Measurements from ENCODE around the gene GNS. TPM values are rescaled to one million over a fixed set of nuclear protein-coding genes. Genes with fewer than 3 reads are reported as not detected.

The GNS gene
- total RNA-seq, 2 donors from 2014 or later = 18.9 to 43.7 TPM

GRCh38 chr12:64716371-64716770, 42.8 kb downstream of the GNS start:
- Mint-ChIP-seq H3K27me3 (no peaks in the 10 kb centered on the region), H3K4me3 (peak overlapping the region; percentile 77), H3K27ac (peak overlapping the region; percentile 90 to 94), H3K36me3 (peaks cover 28% of the 10 kb centered on the region), H3K9me3 (no peaks in the 10 kb centered on the region), H3K4me1 (ENCODE audit: low read depth in 2 of 2) (peaks cover 43 to 56% of the 10 kb centered on the region in 2 donors)
- DNase-seq (ENCODE audit: low spot score) = no peak
- ATAC-seq = no peak

DNA sequence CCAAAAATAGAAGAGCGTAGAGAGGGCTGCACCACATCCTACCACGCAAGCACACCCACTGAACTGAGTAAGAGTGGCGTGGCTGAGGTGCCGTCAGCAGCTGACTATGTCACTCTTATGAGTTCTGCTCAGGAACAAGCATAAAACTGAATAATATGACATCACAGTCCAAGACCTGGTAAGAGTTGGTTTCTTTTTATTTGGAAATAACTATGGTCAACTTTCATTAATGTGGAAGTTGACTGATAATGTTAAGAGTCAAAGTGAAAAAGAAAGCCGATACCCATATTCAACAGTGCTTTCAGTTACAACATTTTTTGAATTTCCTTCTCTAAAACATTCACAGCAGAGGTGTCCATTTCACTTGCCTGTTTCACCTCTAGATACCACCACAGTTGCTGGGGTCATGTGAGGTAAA, 44.6 kb downstream of the GNS start:
- H3K27me3 Mint-ChIP-seq = no peaks in the 10 kb centered on the region
- H3K4me1 Mint-ChIP-seq (ENCODE audit: low read depth in 2 of 2) = peaks cover 43 to 52% of the 10 kb centered on the region in 2 donors
- no peaks in the 10 kb centered on the region for H3K9me3 Mint-ChIP-seq
- H3K27ac Mint-ChIP-seq = peak overlapping the region; percentile 90 to 94
- peak; percentile 93 to 94 for ATAC-seq
- H3K4me3 Mint-ChIP-seq = peak overlapping the region; percentile 77
- peaks cover 18% of the 10 kb centered on the region for H3K36me3 Mint-ChIP-seq
- DNase-seq (ENCODE audit: low spot score) = peak; percentile 69

DNA sequence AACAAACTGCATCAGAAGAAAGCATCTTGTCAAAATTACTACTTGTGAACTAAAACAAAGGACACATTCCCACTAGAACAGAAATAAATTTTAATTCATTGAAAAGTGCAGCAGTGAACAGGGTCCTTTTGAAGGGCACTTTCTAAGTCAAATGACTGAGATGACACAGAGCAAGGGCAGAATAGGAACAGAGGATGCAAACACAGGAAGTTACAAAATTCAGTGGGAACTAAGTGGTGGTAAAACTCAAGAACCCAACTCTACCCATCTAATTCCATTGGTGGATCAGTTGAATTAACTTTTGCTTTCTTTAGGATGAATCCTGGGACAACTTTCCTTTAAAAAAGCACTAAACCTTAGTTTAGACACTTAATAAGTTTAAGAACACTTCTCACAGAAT, 45.8 kb downstream of the GNS start:
- no peak for DNase-seq (ENCODE audit: low spot score)
- peak overlapping the region; percentile 65 for H3K4me3 Mint-ChIP-seq
- H3K27me3 Mint-ChIP-seq = no peaks in the 10 kb centered on the region
- H3K4me1 Mint-ChIP-seq (ENCODE audit: low read depth in 2 of 2) = peaks cover 43 to 50% of the 10 kb centered on the region in 2 donors
- peak overlapping the region; percentile 90 to 94 for H3K27ac Mint-ChIP-seq
- no peak for ATAC-seq
- no peaks in the 10 kb centered on the region for H3K9me3 Mint-ChIP-seq
- peaks cover 14% of the 10 kb centered on the region for H3K36me3 Mint-ChIP-seq

GRCh38 chr12:64709429-64709828, 49.8 kb downstream of the GNS start:
- ATAC-seq (no peak), DNase-seq (ENCODE audit: low spot score) (no peak)
- Mint-ChIP-seq H3K27me3 (no peaks in the 10 kb centered on the region), H3K4me3 (no peak overlapping the region), H3K4me1 (ENCODE audit: low read depth in 2 of 2) (peaks cover 17 to 18% of the 10 kb centered on the region in 2 donors), H3K9me3 (no peaks in the 10 kb centered on the region), H3K27ac (no peak overlapping the region), H3K36me3 (no peaks in the 10 kb centered on the region)

DNA sequence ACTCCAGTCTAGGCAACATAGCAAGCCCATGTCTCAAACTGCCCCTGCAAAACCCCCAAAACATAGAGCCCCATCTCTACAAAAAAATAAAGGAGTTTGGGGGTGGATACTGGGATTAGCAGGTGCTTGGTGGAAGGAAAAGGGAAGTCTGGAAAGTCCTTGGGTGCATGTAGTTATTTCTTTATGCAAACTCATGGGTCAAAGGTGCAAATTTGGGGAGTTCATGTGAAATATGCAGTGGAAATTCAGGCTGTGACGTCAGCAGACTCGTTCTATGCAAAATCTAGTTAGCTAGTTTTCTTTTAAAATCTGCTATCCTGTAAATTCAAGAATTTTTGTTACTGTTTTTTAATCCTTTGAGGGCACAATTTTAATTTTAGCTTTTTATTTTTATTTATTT, 51.3 kb downstream of the GNS start:
- no peaks in the 10 kb centered on the region for H3K9me3 Mint-ChIP-seq
- peaks cover 2 to 3% of the 10 kb centered on the region in 2 donors for H3K4me1 Mint-ChIP-seq (ENCODE audit: low read depth in 2 of 2)
- H3K27me3 Mint-ChIP-seq = no peaks in the 10 kb centered on the region
- no peak for DNase-seq (ENCODE audit: low spot score)
- H3K36me3 Mint-ChIP-seq = no peaks in the 10 kb centered on the region
- no peak overlapping the region for H3K27ac Mint-ChIP-seq
- no peak for ATAC-seq
- H3K4me3 Mint-ChIP-seq = no peak overlapping the region

- DNase-seq (ENCODE audit: low spot score) (no peak), ATAC-seq (no peak)
- Mint-ChIP-seq H3K4me3 (no peak overlapping the region), H3K9me3 (no peaks in the 10 kb centered on the region), H3K27me3 (no peaks in the 10 kb centered on the region), H3K4me1 (ENCODE audit: low read depth in 2 of 2) (peaks cover 0 to 2% of the 10 kb centered on the region in 2 donors), H3K27ac (no peak overlapping the region), H3K36me3 (no peaks in the 10 kb centered on the region)
These were observed 51.8 kb downstream of the GNS start for GRCh38 chr12:64707362-64707761.

DNA sequence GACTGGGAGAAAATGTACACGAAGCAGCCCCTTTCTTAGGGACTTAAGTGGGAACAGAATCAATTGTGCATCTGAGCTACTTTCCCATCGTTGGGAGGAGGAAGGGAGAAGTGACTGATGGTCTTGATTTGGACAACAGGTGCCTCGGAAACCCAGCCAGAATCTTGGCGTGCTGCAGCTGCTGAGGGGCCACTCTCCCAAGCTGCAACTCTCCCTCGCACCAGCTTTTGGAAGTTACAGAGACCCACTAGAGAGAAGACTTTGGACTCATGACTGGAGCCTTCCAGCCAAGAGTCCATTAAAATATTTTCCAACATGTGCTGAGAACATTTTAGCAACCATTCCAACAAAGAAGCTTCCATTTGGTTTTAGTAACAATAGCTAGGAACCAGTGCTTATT, 52.3 kb downstream of the GNS start:
- DNase-seq (ENCODE audit: low spot score) (no peak), ATAC-seq (no peak)
- Mint-ChIP-seq H3K27ac (peak overlapping the region in 1 of 2 donors; percentile 52), H3K4me3 (no peak overlapping the region), H3K4me1 (ENCODE audit: low read depth in 2 of 2) (peaks cover 0 to 7% of the 10 kb centered on the region in 2 donors), H3K9me3 (no peaks in the 10 kb centered on the region), H3K27me3 (no peaks in the 10 kb centered on the region), H3K36me3 (no peaks in the 10 kb centered on the region)

- H3K4me1 Mint-ChIP-seq (ENCODE audit: low read depth in 2 of 2) = peaks cover 2 to 10% of the 10 kb centered on the region in 2 donors
- no peak overlapping the region for H3K4me3 Mint-ChIP-seq
- no peaks in the 10 kb centered on the region for H3K9me3 Mint-ChIP-seq
- peak overlapping the region in 1 of 2 donors; percentile 52 for H3K27ac Mint-ChIP-seq
- no peaks in the 10 kb centered on the region for H3K36me3 Mint-ChIP-seq
- no peaks in the 10 kb centered on the region for H3K27me3 Mint-ChIP-seq
- no peak for ATAC-seq
- no peak for DNase-seq (ENCODE audit: low spot score)
These were observed 52.9 kb downstream of the GNS start for GRCh38 chr12:64706306-64706705.

GRCh38 chr12:64701283-64701682, 57.9 kb downstream of the GNS start:
- H3K27me3 Mint-ChIP-seq = no peaks in the 10 kb centered on the region
- peak overlapping the region; percentile 79 to 90 for H3K27ac Mint-ChIP-seq
- no peak for ATAC-seq

DNA sequence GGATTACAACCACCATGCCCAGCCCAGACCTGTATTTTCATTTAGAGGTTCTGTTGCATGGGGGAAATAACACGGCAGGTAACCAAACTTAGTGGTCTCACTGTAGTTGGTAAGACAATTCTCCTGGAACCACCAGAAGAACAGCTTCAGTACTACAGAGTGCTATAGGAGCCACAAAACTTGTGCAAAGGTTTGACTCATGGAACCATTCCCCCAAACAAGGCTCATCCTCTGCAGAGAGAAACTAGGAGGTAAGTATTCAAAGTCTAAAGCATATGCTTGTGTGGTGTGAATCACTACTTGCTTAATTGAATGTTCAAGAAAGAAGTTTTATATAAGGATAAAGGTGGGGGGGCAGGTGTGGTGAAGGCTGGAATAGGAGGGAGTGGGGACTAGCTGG, 58.7 kb downstream of the GNS start:
- DNase-seq (ENCODE audit: low spot score) = no peak
- Mint-ChIP-seq H3K9me3 (no peaks in the 10 kb centered on the region), H3K27ac (peak overlapping the region; percentile 79 to 90), H3K4me3 (peak overlapping the region; percentile 70), H3K27me3 (no peaks in the 10 kb centered on the region), H3K36me3 (peaks cover 8% of the 10 kb centered on the region), H3K4me1 (ENCODE audit: low read depth in 2 of 2) (peaks cover 30 to 35% of the 10 kb centered on the region in 2 donors)
- peak; percentile 54 to 59 for ATAC-seq

More at GRCh38 chr12:64701283-64701682, 57.9 kb downstream of the GNS start:
- H3K36me3 Mint-ChIP-seq = peaks cover 8% of the 10 kb centered on the region
- H3K9me3 Mint-ChIP-seq = no peaks in the 10 kb centered on the region
- DNase-seq (ENCODE audit: low spot score) = no peak
- H3K4me1 Mint-ChIP-seq (ENCODE audit: low read depth in 2 of 2) = peaks cover 31 to 34% of the 10 kb centered on the region in 2 donors
- H3K4me3 Mint-ChIP-seq = peak overlapping the region; percentile 70

- H3K27ac Mint-ChIP-seq = peak overlapping the region; percentile 79 to 90
- DNase-seq (ENCODE audit: low spot score) (peak; percentile 73), ATAC-seq (peak; percentile 81 to 92)
- H3K27me3 Mint-ChIP-seq = no peaks in the 10 kb centered on the region
- H3K36me3 Mint-ChIP-seq = peaks cover 14% of the 10 kb centered on the region
- no peaks in the 10 kb centered on the region for H3K9me3 Mint-ChIP-seq
- H3K4me1 Mint-ChIP-seq (ENCODE audit: low read depth in 2 of 2) = peaks cover 35 to 42% of the 10 kb centered on the region in 2 donors
- H3K4me3 Mint-ChIP-seq = peak overlapping the region; percentile 70
These were observed 59.6 kb downstream of the GNS start for GRCh38 chr12:64699504-64700115.

GRCh38 chr12:64696080-64696741, 63.0 kb downstream of the GNS start:
- H3K36me3 Mint-ChIP-seq = peaks cover 28% of the 10 kb centered on the region
- no peak for DNase-seq (ENCODE audit: low spot score)

GRCh38 chr12:64695550-64695949, 63.7 kb downstream of the GNS start:
- DNase-seq (ENCODE audit: low spot score) (no peak), ATAC-seq (no peak)
- Mint-ChIP-seq H3K4me1 (ENCODE audit: low read depth in 2 of 2) (peaks cover 40 to 45% of the 10 kb centered on the region in 2 donors), H3K36me3 (peaks cover 21% of the 10 kb centered on the region), H3K9me3 (no peaks in the 10 kb centered on the region), H3K27me3 (no peaks in the 10 kb centered on the region), H3K4me3 (no peak overlapping the region), H3K27ac (peak overlapping the region; percentile 22 to 66)

More at GRCh38 chr12:64696080-64696741, 63.0 kb downstream of the GNS start:
- Mint-ChIP-seq H3K9me3 (no peaks in the 10 kb centered on the region), H3K27ac (peak overlapping the region; percentile 6 to 76), H3K4me3 (no peak overlapping the region), H3K4me1 (ENCODE audit: low read depth in 2 of 2) (peaks cover 46 to 52% of the 10 kb centered on the region in 2 donors), H3K27me3 (no peaks in the 10 kb centered on the region)
- ATAC-seq = no peak
